Activated naive CD4-positive, alpha-beta T cell (primary cell): Measurements from ENCODE around the gene IRX2.

Source experiments
- DNase-seq, 4 experiments: peaks; one replicate each; lab custom pipeline; 2025; lab: John Stamatoyannopoulos, UW

Gene IRX2

DNA sequence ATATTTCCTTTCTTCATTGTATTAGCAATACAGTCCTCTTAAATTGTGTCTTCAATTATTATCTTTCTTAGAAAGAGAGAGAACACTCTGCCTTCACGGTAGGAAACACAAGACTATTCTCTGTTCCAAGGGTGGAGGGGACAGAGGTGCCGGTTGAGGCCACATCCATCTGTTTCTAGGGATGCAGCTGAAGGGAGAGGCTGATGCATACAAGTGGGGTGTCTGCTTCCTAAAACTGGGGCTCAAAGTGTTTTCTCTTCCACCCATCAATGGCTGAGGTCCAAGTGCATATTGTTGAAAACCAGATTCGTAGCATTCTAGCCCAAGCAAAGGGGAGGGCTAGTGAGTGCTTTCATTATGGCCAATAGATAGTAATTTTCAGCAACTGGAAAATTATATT, 9.5 kb downstream of the IRX2 start:
- DNase-seq = no peak

DNA sequence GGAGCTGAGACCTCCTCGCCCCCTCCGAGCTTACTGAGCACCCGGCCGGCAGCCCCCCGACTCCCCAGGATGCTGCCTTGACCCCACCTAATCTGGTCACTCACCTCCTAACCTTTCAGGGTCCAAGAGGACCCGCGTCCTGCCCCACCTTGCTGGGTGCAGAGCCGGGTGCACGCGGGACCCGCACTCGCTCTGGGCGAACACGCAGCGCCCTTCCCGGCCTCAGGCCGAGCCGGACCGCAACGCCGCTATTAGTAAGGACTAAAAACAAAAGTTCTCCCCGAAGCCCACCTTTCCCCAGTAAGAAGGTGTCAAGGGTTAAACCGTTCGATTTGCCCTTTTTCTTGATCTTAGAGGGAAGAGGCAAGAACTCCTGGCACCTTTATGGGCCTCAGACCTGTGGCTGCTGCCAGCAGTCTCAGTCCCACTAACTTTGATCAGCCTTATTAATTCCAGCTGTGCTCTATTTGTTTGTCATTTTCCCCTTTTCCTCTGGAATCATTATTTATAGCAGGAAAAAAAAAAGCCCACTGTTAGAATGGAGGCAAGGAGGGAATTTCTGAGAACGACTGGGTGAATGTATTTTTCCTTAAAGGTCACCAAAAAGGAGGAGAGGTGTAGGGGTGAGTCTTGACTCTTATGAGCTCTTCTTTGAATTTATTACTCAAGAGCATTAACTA, 10.5 kb downstream of the IRX2 start:
- no peak for DNase-seq

DNA sequence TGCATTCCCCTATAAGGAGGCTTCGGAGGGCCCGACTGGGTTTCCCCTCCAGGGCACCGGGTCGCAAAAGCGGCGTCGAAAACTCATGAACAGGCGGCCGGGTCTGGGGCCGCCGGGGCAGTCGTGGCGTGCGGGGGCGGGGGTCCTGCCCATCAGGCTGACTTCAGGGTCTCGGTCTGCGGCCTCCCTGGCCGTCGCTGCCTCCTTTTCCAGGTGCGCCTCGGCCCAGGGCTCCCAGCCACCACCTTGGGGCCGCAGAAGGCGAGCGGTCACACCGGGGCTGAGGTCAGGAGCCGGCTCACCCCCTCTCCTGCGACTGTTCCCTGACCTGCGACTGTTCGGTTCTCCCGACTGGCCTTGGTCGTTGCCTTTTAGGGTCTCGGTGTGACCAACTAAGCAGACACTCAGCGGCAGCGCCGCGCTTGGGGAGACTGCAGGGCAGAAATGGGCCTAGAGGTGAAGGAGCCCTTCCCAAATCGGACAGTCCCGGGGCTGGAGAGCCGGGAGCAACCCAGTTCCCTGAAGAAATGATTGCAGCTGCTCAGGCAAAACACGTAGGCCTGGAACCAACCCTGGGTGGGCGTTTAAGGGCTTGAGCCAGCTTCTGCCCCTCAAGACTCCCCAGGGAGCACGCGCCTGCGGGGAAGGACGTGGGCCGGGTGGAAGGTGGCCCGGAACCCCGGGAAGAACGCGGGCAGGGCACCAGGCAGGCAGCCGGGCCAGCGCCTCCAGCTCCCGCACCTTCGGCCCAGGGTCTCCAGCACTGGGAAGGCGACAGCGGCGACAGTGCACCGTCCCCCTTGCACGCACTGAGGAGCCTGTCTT, 11.2 kb downstream of the IRX2 start:
- no peak for DNase-seq

DNA sequence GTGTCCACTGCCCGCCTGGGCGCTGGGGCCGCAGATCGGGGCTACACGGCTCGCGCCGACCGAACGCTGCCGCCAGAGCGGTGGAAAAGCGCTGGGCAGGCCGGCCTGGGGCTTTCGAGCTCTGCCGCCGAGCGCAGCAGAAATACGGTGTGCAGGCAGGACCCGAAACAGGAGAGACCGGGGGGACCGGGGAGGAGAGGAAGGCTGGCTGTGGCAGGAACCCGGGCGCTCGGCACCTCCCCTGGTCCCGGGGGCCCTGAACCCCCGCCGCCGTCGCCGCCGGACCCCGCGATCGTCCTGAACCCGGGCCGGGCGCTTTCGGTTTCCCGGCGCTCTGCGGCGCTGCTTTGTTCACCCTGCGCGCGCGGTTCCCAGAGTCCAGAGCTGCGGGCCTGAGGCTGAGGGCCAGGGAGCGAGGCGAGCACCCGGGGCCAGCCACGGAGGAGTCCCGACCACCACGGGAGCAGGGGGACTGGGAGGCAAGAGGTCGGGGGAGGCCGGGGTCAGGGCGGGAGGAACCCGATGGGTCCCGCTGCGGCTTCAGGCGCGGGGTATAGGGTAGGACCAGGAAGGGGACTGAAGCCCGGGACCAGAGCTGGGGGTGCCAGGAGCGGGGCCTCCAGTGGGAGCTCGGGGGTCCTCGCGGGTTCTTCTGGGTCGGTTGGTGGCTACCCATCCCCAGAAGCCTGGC, 12.0 kb downstream of the IRX2 start:
- DNase-seq = no peak

DNA sequence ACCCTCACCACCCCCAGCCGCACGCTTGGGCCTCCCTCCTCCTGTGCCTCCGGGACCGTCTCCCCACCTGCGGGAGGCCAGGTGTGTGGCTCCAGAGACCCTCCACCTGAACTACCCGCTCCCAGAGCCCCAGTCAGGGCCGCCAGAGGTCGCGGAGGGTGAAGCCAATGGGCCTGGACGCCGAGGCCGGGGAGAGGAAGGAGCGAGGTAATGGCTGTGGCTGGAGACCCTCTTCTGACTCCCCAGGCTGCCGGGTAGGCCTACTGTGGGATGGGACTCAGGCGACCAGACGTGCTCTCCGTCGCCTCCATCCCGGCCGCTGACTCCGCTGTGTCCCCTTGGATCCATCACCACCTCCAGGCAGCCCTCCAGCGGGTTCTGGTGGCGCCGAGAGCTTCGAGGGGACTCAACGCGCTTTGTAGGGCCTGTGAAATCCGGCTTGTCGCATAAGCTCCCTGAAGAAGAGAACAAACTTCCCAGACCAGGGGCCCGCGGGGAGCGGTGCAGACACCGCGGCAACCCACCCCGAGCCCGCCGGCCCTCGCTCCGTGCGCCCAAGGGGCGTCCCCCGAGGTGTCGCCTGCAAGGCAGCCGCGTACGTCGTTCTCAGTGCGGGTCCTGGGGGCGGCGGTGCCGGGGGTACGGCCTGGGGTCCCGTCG, 12.6 kb downstream of the IRX2 start:
- DNase-seq = no peak

DNA sequence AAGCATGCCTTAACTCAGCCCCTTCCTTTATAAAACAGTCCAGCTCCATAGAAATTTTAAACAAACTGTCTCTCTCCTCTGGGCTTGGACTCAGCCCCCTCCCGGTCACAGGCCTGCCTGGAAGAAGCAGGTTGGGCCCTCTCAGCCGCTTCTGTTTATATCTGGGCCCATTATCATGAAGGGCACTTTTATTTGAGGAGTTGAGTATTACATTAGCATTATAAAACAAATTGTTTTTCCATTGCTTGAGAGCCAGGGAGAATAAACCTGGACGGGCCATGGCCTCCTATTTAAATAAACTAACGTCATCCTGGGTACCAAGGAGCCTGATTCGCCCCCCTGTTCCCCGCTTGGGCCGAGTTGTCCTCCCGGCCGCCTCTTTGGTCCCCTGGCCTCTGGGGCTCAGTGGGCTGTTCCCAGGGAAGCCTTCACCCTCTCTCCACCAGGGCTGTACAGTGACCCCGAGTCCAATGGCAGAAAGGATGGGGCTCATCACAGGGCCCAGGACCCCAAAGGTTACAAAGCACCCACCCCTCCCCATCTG, 13.2 kb downstream of the IRX2 start:
- no peak for DNase-seq

DNA sequence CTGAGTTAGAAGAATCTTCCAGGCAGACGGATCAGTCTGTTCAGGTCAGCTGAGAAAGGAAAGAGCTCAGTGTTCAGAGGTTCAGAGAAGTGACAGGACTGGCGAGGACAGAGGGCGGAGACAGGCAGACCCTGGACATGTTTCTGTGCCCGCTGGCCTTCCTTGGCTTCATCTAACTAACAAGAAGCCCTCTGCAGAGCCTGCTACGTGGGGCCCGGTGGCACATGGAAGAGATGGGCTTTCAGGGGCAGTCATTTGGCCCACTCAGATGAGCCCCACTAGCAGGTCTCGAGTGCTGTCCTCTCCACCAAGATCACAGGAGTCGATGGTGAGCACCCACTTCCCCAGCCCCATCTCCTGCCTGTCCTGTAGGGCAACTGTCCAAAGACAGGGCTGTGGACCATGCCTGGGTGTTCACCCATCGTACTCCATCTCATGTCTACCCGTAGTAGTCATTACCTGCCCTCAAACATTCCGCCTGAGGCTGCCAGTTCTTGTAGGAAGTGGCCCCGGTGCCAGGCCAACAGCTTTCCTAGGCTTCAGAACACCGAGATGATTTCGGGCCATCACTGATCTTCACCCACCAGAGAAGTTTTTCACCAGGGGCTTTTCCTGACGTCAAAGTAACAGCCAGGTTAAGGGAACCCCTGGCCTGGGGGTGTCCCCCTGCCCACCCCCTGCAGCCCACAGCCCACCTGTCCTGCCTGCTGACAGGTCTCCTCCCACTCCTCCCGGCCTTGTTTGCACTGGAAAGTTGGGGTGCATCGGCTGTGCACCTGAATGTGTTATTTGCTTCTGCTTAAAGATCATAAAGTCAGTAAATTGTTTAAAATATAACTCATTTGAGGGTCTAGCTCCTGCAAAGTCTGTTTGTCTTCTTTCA, 14.0 kb downstream of the IRX2 start:
- DNase-seq = no peak

DNA sequence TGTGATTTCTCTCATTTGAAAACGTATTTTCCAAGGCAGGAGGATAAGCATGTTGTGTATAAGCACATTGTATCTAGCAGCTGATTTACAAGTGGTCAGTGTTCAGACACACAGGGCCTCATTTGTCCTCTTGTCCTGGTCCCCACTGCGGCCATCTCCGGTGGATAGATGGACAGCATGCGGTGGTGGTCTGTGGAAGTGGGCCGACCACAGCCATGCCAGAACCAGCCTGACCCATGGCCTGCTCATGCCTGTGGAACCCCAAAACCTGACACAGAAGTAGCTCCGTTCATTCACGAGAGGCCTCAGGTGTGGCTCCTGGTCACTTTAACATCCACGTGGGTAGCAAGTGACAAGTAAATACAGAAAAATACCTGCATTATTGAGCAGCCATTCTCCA, 14.6 kb downstream of the IRX2 start:
- DNase-seq = no peak

DNA sequence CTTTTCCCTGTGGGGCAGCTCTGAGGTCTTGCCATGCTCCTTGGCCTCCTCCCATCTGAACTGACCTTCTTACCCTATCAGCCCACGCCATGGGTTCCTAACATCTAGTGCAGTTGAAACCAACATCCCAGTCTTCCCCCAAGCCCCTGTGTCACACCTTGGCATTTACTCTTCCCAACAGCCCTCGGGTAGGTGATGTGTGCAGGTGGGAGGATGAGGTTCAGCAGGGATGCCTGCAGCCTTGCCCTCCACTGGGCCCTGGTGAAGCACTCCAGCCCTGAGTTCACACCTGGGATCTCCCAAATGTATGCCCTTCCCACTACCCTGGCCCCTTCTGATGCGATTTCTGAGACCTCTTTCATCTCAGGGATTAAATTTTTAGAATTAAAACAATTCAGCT, 15.5 kb downstream of the IRX2 start:
- DNase-seq = no peak

DNA sequence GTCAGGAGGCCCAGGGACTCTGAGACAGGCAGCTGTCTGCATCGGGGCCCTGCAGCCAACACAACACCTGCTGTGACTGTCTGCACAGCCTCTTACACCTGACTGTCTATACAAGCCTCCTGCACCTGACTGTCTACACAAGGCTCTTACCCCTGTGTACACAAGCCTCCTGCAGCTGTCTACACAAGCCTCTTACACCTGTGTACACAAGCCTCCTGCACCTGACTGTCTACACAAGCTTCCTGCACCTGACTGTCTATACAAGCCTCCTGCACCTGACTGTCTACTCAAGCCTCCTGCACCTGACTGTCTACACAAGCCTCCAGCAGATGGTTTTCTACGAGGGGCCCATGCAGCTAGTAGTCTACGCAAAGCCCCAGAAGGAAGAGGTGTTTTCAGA, 18.6 kb downstream of the IRX2 start:
- DNase-seq = no peak

DNA sequence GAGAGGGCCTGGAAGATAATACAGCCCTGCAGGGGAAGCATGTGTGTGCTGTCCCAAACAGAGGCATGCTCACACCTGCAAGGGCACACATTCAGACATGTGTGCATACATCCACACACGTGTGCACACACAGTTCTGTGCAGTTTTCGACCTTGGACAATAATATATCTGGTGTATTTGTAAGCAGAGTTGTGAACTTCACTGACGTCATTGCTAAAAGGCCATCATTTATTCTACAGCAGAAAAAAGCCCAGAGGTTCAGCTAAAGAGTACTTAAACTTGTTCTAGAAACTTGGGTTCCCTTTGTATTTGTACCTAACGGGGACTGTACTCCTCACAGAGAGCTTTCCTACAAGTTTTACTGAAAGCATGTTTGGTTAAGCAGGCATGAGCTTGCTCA, 19.5 kb downstream of the IRX2 start:
- no peak for DNase-seq

DNA sequence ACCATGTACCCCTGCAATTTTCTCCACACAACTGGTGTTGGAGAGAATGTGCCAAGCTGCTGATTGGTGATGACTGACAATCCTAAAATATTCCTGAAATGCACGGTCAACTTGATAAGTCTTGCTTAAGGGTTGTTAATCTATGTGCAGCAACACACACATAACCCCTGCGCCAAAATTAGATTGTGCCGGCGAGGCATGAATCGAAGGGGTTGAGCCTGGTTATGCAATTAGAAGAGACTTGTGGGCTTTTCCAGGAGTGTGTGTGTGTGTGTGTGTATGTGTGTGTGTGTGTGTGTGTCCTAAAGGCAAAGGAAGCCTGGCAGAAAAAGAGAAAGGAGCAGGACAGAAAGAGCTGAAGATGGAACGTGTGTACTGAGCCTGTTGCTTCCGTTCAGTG, 22.3 kb downstream of the IRX2 start:
- DNase-seq = no peak

DNA sequence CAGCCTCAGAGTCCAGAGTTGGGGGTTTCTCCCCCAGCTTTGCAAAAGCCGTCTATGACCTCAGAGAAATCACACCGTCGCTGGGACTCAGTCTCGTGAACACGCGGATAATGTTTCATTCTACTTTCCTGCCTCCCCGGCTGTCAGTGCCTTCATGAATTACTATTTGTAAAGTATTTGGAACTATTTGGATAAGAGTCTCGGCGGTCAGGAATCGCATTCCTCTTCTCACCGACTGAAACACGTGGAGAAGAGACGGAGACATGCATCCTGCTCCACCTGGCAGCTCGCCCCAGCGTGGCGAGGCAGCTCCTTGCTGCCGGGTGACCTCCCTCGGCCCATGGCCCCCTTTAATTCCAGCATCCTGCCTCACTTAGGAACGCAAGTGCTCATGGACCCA, 23.9 kb downstream of the IRX2 start:
- no peak for DNase-seq

DNA sequence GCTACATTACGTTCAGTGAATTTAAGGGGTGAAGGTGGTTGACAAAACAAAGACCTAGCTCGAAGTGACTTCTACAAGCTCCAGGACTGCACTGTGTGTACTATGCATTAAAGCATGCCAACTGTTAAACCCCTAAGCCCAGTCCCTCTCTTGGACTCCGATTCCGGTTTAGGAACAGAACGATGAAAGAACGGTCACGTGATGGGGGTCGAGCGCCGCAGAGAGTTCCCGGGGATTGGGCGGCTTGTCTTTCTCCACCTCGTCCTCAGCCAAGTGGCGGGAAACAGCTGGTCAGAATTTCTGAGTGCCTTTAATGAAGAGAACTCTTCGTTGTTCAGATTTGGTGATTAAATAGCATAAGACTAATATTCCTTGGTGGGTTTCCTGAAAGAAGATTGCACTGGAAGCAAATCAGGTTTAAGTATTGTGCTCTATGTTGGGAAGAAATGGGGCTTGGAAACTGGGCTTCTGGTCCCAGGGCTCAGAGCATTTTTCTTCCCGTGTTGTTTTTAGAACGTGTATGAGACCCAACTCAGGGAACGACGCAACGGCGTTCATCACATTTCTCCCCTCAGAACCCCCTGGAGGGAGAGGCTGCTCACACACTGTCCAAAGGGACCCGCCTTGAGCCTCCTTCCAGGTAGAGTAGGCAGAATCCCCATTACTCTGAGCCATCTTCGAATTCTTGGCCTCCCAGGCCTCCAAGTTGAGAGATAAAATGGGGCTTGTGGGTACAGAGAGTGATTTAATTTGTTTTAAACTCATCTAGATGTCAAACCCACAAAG, 25.3 kb downstream of the IRX2 start:
- no peak for DNase-seq

DNA sequence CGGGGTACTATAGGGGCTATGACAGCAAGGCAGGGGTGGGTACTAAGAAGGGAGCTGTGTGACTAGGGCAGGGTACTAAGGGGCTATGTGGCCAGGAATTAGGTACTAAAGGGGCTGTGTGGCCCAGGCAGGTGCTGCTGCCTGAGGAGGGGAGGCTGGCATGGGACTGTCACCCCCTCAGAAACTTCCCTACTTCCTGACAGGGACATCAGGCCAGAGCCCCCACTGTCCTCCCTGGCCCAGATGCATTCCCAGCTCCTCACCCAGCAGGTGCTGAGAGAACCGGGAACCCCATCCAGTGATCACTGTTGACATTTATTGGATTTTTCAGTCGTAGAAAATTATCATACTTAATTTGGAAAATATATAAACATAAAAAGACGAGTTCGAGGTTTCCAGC, 26.6 kb downstream of the IRX2 start:
- DNase-seq = no peak

DNA sequence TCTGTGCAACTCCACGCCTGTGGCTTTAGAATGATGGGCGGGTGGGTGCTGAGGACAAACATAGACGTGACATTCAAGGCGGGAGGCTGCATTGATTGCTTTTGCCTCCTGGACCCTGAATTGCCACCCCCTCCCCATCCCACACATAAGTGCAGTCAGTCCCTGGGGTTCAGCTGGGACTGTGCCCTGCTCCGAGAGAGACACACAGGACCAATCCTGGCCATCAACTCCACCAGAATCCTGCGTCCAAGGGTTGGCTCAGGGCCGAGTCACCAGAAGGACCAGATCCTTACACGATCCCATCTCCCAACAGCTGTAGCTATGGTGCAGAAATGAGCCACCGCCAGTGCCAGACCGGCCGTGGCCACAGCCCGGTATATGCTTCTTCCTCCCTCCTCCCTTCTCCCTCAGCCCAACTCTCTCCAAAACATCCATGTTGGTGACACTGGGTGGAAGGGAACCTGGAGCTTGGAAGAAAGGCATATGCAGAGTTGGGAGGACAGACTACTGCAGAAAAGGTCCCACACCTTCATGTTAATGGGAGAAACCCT, 27.4 kb downstream of the IRX2 start:
- no peak for DNase-seq

DNA sequence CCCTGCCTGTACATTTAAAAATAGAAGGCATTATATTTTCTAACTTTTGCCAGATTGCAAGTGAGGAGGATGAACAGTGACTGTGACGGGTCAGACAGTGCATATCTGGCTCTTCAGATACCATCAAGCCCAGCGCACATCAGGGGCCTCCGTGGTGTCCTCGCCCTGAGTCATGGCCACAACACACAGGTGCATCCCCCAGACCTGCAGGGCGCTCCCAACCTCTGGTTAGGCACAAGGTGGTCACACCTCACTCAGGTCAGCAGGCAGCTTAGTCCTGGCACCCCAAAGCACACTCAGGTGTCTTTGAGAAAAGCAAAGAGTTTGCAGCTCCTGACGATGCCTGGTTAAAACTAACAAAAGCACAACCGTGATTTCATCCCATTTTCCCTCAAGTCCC, 28.6 kb downstream of the IRX2 start:
- no peak for DNase-seq

DNA sequence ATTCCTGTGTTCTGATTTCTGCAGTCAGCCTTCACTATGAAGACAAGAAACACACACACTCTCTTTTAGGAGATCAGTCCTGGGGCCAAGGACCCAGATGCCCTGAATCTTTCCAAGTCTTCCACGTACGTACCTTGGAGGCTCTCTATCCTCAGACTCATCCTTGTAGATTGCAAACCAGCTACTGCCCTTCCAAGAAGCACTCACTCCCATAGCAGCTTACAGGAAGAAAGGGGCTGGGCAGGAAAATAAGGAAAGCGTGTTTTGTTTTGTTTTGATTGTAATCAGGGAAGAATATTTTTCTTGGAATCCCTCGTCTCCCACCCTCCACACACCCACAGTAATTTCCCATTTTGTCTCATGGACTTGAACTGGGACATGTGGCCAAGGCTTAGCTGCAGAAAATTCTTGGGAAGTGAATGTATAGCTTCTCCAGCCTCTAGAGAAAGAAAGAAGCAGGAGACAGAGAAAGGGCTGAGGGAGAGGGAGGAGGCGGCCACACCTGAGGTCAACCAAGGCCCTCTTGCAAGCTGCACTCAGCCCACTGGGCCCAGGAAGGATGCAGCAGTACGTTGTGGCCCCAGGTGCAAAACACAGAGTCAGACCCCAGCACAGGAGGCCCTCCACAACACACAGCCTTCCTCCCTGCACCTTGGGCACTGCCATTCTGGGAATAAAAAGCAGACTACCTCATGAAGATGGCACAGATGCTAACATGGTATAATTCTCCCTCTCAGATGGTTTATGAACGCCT, 29.9 kb downstream of the IRX2 start:
- DNase-seq = no peak

DNA sequence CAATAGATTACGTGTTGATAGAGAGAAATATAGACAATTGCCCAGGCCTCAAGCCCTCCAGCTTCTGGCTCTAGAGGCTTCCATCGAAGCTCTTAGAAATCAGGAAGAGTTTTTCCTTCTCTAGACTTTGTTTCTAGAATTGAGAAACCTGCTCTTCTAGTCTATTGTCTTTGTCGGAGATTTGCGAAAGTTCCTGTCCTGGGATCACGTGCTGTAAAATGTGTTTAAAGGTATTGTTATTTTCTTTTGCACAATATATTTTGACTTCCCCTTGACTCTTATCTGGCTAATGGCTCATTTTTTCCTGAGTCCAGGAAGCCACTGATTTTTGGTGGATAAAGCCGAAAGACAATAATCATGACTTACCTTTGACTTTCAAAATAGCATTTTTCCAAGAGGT, 32.1 kb downstream of the IRX2 start:
- no peak for DNase-seq

DNA sequence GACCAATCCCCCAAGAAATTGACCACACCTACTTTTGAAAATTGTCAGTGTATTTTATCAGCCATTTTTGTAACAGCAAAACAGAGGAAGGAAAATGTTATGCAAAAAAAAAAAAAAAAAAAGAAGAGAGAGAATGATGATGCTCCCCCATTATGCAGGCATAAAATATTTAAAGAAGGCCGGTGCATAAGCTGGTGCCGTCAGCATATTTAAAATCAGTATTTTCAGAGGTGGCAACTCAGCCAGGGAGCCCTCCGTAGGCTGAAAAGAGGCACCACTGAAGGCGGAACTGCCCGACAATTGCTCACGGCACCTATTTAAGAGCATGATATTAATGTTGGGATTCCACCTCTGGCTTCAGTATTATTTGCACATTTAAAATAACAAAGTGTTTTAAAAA, 33.4 kb downstream of the IRX2 start:
- DNase-seq = no peak
